Stimulated activated CD8-positive, alpha-beta memory T cell treated with anti-CD3 and anti-CD28 coated beads, Interleukin-12 subunit alpha, Interleukin-12 subunit beta, amount 100 ng/mL, for 24 hours (primary cell): ENCODE results near the gene NOTCH4.

Experiments used
- DNase-seq: peaks from one replicate; pipeline ENCODE4 v3.0.0-alpha.2; 2020; ENCODE audit errors: extremely low read depth

NOTCH4 gene

GRCh38 chr6:32181148-32181702 lies 42.6 kb downstream of the NOTCH4 start:
- DNase-seq = no peak

- no peak for DNase-seq
Measured at GRCh38 chr6:32179766-32180405, 44.0 kb downstream of the NOTCH4 start.

- DNase-seq = no peak
Measured at GRCh38 chr6:32178547-32179440, 45.1 kb downstream of the NOTCH4 start.

GRCh38 chr6:32177788-32178546 lies 45.9 kb downstream of the NOTCH4 start, which contains the start of gene RNF5:
TSS of gene RNF5 (plus strand) at chr6:32178405. CDS start at chr6:32178512, 107 bp downstream.
- peak; percentile 83 for DNase-seq

- no peak for DNase-seq
Measured at GRCh38 chr6:32177183-32177787, 46.6 kb downstream of the NOTCH4 start.

- DNase-seq = no peak
Measured at GRCh38 chr6:32176476-32177182, 47.2 kb downstream of the NOTCH4 start.

- DNase-seq = peak; percentile 83
Measured at GRCh38 chr6:32175711-32176475, 48.0 kb downstream of the NOTCH4 start, which contains the start of gene AGPAT1. TSS of gene AGPAT1 (minus strand) at chr6:32176084. CDS start at chr6:32171496, 4,588 bp downstream.

GRCh38 chr6:32175322-32175710 lies 48.6 kb downstream of the NOTCH4 start:
- DNase-seq = no peak

- DNase-seq = no peak
Measured at GRCh38 chr6:32174416-32174815, 49.5 kb downstream of the NOTCH4 start.

GRCh38 chr6:32173051-32173727 lies 50.7 kb downstream of the NOTCH4 start:
- no peak for DNase-seq

GRCh38 chr6:32171234-32171633 lies 52.6 kb downstream of the NOTCH4 start:
- no peak for DNase-seq

GRCh38 chr6:32170294-32170693 lies 53.6 kb downstream of the NOTCH4 start:
- no peak for DNase-seq

- DNase-seq = no peak
Measured at GRCh38 chr6:32168807-32169591, 54.9 kb downstream of the NOTCH4 start.

GRCh38 chr6:32168350-32168749 lies 55.5 kb downstream of the NOTCH4 start:
- DNase-seq = no peak

GRCh38 chr6:32167761-32168262 lies 56.1 kb downstream of the NOTCH4 start:
- no peak for DNase-seq

- no peak for DNase-seq
Measured at GRCh38 chr6:32167154-32167760, 56.6 kb downstream of the NOTCH4 start.

- DNase-seq = no peak
Measured at GRCh38 chr6:32166411-32167061, 57.3 kb downstream of the NOTCH4 start.
